Uterus (tissue), 4 donors: ENCODE measurements around the gene THAP6. TPM values are rescaled to one million over a fixed set of nuclear protein-coding genes. Genes with fewer than 3 reads are reported as not detected.
A peak's percentile ranks its signal among the peaks of the same experiment; 100 is the strongest.

Source experiments
- DNase-seq, 2 donors: peaks; one replicate each; pipeline ENCODE4 v3.0.0-alpha.2; 2019 to 2020
- H3K27ac ChIP-seq, 2 donors: fragments of 200-600 bp; sonication (generic); 1 replicate in 1 of 2; 2 replicates in 1 of 2; pipeline ENCODE4 v1.5.1; 2016 to 2018
- H3K27me3 ChIP-seq, 2 donors: fragments of 200-600 bp; sonication (generic); one replicate each; pipeline ENCODE4 v1.5.1; 2018 to 2019; ENCODE audit warnings: control low read depth in 1 of 2
- H3K36me3 ChIP-seq, 2 donors: fragments of 200-600 bp; sonication (generic); one replicate each; pipeline ENCODE4 v1.5.1; 2019; ENCODE audit warnings: control low read depth in 1 of 2
- H3K4me1 ChIP-seq, 2 donors: fragments of 200-600 bp; sonication (generic); one replicate each; pipeline ENCODE4 v1.5.1; 2018 to 2019; ENCODE audit warnings: control low read depth in 1 of 2
- H3K4me3 ChIP-seq, 2 donors: fragments of 200-600 bp; sonication (generic); 1 replicate in 1 of 2; 2 replicates in 1 of 2; pipeline ENCODE4 v1.5.1; 2018 to 2019; ENCODE audit warnings: mild to moderate bottlenecking in 1 of 2
- H3K9me3 ChIP-seq, 2 donors: fragments of 200-600 bp; sonication (generic); one replicate each; pipeline ENCODE4 v1.5.1; 2019; ENCODE audit warnings: control low read depth in 1 of 2
- POLR2A ChIP-seq, 2 donors: fragments of 450-650 bp; IDR thresholded peaks; one replicate each; pipeline ENCODE4 v1.6.1; 2016; ENCODE audit warnings: antibody characterized with exemption in 2 of 2, mild to moderate bottlenecking in 1 of 2, moderate library complexity in 1 of 2
- intact Hi-C: fragments of 100-400 bp; cut with DNase I; formaldehyde crosslinking; loops from one replicate; pipeline ENCODE4 v1.15.1; 2023; ENCODE audit warnings: low total_unique reads
- total RNA-seq, 4 donors: library from RNA; depleted of rRNA in 3 of 4; stranded (reverse); fragments of >200 nt in 3 of 4; gene quantifications; one replicate each; pipeline versions ENCODE4 v1.1.0 to v1.2.4, GENCODE V29; 2014 to 2023
- TF ChIP-seq, protein P1 (sequence below), 4 experiments: fragments of 200-600 bp in 2 of 4; fragments of 450-650 bp in 2 of 4; sonication (generic) in 2 of 4; IDR thresholded peaks; one replicate each; pipeline ENCODE4 v1.5.1; 2016 to 2019; ENCODE audit warnings: antibody characterized with exemption in 4 of 4, mild to moderate bottlenecking in 2 of 4, moderate library complexity in 1 of 4
- donor health status: DM: yes; HTN: yes; CAD: no.

THAP6 gene
- 10 to 100 TPM; 25.4 to 77.6 (median 35.8) TPM for total RNA-seq

DNA sequence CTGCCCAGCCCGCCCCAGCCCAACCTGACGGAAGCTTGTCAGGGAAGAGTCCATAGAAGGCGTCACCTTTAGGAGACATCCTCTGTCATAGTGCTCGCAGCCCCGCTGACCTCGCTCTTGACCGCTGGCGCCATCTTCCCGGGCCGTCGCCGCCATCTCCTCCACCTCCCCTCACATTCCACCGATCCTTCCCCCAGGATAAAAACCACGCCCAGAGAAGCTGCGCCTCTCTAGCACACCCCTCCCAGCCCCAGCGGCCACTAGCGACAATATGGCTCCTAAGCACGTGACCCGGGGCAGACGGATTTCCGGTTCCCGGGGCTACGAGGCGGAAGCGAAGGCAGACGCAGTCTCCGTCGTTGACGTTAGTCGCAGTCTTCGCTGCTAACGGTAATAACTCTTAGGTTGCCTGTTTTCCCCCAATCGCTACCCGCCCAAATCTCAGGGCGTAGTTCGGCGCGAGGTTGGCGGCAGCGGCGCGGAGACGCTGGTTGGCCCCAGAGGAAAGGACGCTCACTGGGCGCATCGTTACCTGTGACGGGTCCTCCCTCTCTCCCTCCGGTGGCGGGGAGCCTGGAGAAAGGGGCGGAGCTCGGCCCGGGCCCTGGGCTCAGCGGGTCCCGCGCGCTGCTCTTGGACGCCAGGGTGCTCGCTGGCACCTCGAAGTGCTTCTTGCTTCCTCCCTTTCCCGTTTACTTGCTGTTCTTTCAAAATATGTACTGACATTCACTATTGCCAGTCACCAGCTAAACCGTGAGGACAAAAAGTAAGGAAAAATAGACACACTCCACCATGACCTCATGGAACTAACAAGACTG is at the start of gene THAP6, which contains the start of gene RCHY1:
Gene THAP6, plus strand, starts transcription at position 343 of the 818 bp plus-strand sequence. CDS start 980 bp downstream, outside the sequence.
Gene RCHY1, minus strand, starts transcription at position 273 of the 818 bp plus-strand sequence. Its CDS starts 117 bp downstream, at position 156.
- peak within 1 kb of the TSS; percentile 89 to 95 for H3K27ac ChIP-seq
- no peaks in the 10 kb centered on the region for H3K9me3 ChIP-seq
- peaks cover 0 to 8% of the 10 kb centered on the region in 2 donors for H3K4me1 ChIP-seq
- peak within 1 kb of the TSS; percentile 70 to 96 for H3K4me3 ChIP-seq
- TF ChIP-seq POLR2A (IDR thresholded peaks at IDR 0.05) = peak; percentile 51 to 83
- TF ChIP-seq, protein P1, sequence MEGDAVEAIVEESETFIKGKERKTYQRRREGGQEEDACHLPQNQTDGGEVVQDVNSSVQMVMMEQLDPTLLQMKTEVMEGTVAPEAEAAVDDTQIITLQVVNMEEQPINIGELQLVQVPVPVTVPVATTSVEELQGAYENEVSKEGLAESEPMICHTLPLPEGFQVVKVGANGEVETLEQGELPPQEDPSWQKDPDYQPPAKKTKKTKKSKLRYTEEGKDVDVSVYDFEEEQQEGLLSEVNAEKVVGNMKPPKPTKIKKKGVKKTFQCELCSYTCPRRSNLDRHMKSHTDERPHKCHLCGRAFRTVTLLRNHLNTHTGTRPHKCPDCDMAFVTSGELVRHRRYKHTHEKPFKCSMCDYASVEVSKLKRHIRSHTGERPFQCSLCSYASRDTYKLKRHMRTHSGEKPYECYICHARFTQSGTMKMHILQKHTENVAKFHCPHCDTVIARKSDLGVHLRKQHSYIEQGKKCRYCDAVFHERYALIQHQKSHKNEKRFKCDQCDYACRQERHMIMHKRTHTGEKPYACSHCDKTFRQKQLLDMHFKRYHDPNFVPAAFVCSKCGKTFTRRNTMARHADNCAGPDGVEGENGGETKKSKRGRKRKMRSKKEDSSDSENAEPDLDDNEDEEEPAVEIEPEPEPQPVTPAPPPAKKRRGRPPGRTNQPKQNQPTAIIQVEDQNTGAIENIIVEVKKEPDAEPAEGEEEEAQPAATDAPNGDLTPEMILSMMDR (IDR thresholded peaks at IDR 0.05) = peak in 1 of 4 experiments; percentile 31
- no peaks in the 10 kb centered on the region for H3K27me3 ChIP-seq
- DNase-seq = peak; percentile 92 to 93
- intact Hi-C loops = no loop called here
- no peaks in the 10 kb centered on the region for H3K36me3 ChIP-seq

- Histone ChIP-seq H3K27ac (no peak overlapping the region), H3K4me1 (no peaks in the 10 kb centered on the region), H3K9me3 (no peaks in the 10 kb centered on the region), H3K27me3 (no peaks in the 10 kb centered on the region), H3K4me3 (no peak overlapping the region), H3K36me3 (no peaks in the 10 kb centered on the region)
- intact Hi-C loops = no loop called here
- TF ChIP-seq POLR2A (IDR thresholded peaks at IDR 0.05) = no peak
- TF ChIP-seq, protein P1 (IDR thresholded peaks at IDR 0.05) = no peak
- no peak for DNase-seq
Observed at GRCh38 chr4:75469896-75470295, 44.4 kb upstream of the THAP6 start.

GRCh38 chr4:75470738-75471137 is 43.5 kb upstream of the THAP6 start:
- no peaks in the 10 kb centered on the region for H3K36me3 ChIP-seq
- intact Hi-C loops = no loop called here
- no peak for DNase-seq

GRCh38 chr4:75477201-75477600 is 37.1 kb upstream of the THAP6 start:
- TF ChIP-seq, protein P1 (IDR thresholded peaks at IDR 0.05) = no peak
- TF ChIP-seq POLR2A (IDR thresholded peaks at IDR 0.05) = no peak
- no peaks in the 10 kb centered on the region for H3K27me3 ChIP-seq
- no peaks in the 10 kb centered on the region for H3K4me1 ChIP-seq
- H3K36me3 ChIP-seq = no peaks in the 10 kb centered on the region
- intact Hi-C loops = no loop called here
- H3K4me3 ChIP-seq = no peak overlapping the region
- no peak for DNase-seq
- H3K9me3 ChIP-seq = no peaks in the 10 kb centered on the region
- H3K27ac ChIP-seq = no peak overlapping the region

More at GRCh38 chr4:75470738-75471137, 43.5 kb upstream of the THAP6 start:
- TF ChIP-seq, protein P1 (IDR thresholded peaks at IDR 0.05) = no peak
- no peak for TF ChIP-seq POLR2A (IDR thresholded peaks at IDR 0.05)
- H3K27ac ChIP-seq = no peak overlapping the region
- no peaks in the 10 kb centered on the region for H3K4me1 ChIP-seq
- no peaks in the 10 kb centered on the region for H3K9me3 ChIP-seq
- H3K4me3 ChIP-seq = no peak overlapping the region
- no peaks in the 10 kb centered on the region for H3K27me3 ChIP-seq

DNA sequence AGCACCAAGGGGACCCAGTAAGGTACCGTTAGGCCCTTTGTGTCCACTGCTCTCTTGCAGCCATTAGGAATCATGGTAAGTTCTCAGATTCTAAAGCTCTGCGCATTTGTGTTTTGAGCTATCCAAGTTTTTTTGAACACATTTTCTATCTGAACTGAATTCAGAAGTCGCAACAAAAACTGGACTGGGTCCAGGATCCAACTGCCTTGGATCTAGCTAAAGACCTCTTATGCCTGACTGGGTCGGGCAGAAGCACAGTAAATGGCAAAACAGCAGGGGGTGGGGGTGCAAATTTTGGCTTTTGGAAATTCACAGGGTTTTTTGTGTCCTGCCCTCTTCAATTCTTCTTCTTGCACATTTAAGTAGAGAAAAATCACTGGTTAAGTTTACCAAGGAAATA is 30.1 kb upstream of the THAP6 start:
- TF ChIP-seq, protein P1 (IDR thresholded peaks at IDR 0.05) = no peak
- TF ChIP-seq POLR2A (IDR thresholded peaks at IDR 0.05) = no peak
- Histone ChIP-seq H3K36me3 (no peaks in the 10 kb centered on the region), H3K27me3 (no peaks in the 10 kb centered on the region), H3K9me3 (no peaks in the 10 kb centered on the region), H3K4me3 (no peak overlapping the region), H3K4me1 (no peaks in the 10 kb centered on the region), H3K27ac (no peak overlapping the region)
- intact Hi-C loops = no loop called here
- no peak for DNase-seq
